Spleen (tissue), 7 donors: Measurements from ENCODE around the gene SUCLG2.

Experiments used
- POLR2A ChIP-seq, 3 donors: fragments of 450-650 bp; IDR thresholded peaks; one replicate each; pipeline ENCODE4 v1.5.1; 2017; ENCODE audit warnings: antibody characterized with exemption in 3 of 3, mild to moderate bottlenecking in 1 of 3
- POLR2AphosphoS5 ChIP-seq, 3 donors: sonication (generic); formaldehyde crosslinking; IDR thresholded peaks; one replicate each; pipeline ENCODE4 v1.5.1; 2017; ENCODE audit warnings: antibody characterized with exemption in 3 of 3
- TF ChIP-seq, protein P1 (sequence below), 11 experiments: fragments of 200-600 bp in 7 of 11; fragments of 450-650 bp in 4 of 11; sonication (generic) in 4 of 11; IDR thresholded peaks in 8 of 11; conservative IDR thresholded peaks in 3 of 11; 1 replicate in 7 of 11; 2 replicates in 4 of 11; pipeline versions ENCODE4 v1.4.0 to v1.8.0; 2016 to 2021; ENCODE audit warnings: antibody characterized with exemption in 11 of 11, inconsistent platforms in 4 of 11, mild to moderate bottlenecking in 1 of 11
- donor health status: DM: no; HTN: no; CAD: no; lungs with moderate emphysema.
- donor health status: DM: no; HTN: no; CAD: no.
- donor health status: DM: no; HTN: no; CAD: no.

DNA sequence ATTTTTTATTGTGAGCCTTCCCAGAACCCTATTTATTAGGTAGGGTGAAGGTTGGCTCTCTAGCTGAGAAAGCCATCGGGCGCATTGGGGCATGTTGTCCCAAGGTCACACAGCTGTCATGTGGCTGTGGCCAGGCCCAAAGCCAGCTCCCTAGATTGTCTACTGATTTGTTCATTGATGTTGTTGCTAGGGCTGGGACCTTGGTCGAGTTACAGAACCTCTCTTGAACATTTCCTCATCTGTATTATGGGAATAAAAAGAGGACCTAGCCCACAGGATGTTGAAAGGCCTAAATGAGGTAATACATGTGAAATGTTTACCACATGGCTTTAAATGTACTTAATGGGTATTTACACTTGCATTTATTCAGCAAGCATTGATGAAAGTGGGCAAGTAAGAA is 252.5 kb downstream of the SUCLG2 start:
- TF ChIP-seq POLR2A (IDR thresholded peaks at IDR 0.05) (no peak), POLR2AphosphoS5 (IDR thresholded peaks at IDR 0.05) (peak in 1 of 3 donors; percentile 31)
- TF ChIP-seq, protein P1, sequence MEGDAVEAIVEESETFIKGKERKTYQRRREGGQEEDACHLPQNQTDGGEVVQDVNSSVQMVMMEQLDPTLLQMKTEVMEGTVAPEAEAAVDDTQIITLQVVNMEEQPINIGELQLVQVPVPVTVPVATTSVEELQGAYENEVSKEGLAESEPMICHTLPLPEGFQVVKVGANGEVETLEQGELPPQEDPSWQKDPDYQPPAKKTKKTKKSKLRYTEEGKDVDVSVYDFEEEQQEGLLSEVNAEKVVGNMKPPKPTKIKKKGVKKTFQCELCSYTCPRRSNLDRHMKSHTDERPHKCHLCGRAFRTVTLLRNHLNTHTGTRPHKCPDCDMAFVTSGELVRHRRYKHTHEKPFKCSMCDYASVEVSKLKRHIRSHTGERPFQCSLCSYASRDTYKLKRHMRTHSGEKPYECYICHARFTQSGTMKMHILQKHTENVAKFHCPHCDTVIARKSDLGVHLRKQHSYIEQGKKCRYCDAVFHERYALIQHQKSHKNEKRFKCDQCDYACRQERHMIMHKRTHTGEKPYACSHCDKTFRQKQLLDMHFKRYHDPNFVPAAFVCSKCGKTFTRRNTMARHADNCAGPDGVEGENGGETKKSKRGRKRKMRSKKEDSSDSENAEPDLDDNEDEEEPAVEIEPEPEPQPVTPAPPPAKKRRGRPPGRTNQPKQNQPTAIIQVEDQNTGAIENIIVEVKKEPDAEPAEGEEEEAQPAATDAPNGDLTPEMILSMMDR (IDR thresholded peaks at IDR 0.05 in 8 of 11, conservative IDR thresholded peaks at IDR 0.05 in 3 of 11): no peak
